CD4-positive, alpha-beta T cell treated with Interferon gamma for 1 hour (primary cell): ENCODE measurements around the gene TBC1D9B.

Experiments used
- DNase-seq: peaks from one replicate; pipeline ENCODE4 v3.0.0-alpha.2; 2020

The TBC1D9B gene

DNA sequence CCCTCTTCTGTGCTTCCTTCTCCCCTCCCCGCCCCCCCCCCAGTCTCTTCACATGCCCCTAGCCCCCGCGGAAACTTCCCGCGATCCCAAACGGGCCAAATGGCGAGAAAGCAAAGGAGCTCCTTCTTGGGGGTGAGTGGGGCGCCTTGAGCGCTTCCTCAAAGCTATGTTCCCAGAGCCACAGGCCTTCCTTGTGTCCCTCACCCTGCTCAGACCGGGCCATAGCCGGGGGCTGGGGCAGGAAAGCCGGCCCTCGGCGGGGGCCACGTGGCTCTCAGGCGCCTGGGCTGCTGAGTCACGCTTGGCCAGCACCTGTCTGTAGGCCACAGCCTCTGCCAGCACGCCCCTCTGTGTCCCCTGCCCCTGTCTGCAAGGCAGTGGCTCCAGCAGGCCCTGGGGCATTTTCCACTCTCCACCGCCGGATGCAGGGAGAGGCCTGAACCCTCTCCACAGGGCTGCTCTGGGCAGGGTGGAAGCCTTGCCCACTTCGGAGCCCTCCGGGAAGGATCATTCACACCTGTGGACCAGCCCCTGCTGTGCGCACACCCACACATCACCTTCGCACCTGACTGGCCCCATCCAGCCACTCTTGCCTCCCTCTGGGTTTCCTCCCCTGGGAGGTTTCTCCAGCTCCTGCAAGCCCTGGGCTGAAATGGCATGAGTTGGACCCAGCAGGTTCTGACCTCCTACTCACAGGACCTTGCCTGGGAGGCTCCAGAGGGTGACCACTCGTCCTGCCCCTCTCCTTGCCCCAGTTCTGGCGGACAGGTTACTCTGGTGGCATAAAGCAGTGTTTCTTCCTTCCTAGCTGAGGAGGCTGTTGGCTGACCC lies 88.2 kb downstream of the TBC1D9B start:
- peak; percentile 53 for DNase-seq

DNA sequence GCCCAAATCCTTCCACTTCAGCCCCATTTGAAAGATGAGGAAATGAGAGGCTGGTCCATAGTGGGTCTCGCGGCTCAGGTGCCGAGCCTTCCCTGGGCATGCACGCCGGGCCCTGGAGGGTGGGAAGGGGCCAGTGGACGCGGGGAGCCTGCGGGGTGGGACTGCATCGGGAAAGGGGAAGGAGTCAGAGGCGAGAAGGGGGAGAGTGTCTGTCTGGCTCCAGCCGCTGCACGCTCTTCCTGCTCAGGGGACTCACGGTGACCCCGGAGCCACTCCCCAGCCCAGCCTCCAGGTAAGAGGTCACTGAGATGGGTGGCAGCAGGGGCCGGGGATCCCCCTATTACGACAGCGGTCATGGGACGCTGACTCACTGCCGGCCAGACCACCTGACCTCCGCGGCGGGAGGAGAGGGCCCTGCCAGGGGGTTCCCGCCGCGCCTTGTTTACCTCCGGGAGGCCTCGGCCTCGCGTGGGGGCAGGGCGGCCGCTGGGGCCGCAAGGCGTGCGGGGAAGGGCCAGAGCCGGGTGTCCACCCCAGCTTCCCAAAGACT lies 88.9 kb downstream of the TBC1D9B start:
- peak; percentile 95 for DNase-seq

DNA sequence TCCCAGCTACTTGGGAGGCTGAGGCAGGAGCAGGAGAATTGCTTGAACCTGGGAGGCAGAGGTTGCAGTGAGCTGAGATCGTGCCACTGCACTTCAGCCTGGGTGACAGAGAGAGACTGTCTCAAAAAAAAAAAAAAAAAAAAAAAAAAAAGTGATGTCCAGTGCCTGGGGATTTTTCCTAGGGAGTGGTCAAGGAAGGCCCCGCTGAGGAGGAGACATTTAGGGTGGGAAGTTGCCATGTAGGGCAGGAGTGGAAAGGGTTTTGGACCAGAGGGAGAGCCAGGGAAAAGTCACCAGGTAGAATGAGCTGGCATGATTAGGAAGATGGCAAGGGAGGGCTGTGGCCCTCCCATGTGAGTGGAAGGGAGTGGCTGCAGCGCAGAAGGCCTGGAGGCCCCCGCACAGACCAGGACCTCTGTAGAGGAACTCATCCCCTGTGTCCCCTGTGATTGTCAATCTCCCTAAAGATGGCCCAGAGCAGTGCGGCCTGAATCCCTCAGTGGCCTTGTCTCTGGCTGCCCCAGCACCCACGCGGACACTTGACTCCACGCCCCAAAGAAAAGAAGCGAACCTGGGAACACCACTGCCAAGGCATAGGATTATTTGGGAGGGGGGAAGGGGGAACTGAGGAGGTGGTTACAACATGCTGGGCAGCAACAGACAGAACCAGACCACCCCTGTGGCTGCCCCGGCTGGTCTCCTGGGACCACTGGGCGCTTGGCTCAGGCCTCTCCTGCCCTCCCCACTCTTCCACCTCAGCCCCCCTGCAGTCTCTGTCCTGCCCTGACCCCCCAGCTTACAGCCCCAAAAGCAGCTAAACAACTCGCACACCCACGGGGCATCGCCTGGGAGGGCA lies 89.6 kb downstream of the TBC1D9B start:
- no peak for DNase-seq

DNA sequence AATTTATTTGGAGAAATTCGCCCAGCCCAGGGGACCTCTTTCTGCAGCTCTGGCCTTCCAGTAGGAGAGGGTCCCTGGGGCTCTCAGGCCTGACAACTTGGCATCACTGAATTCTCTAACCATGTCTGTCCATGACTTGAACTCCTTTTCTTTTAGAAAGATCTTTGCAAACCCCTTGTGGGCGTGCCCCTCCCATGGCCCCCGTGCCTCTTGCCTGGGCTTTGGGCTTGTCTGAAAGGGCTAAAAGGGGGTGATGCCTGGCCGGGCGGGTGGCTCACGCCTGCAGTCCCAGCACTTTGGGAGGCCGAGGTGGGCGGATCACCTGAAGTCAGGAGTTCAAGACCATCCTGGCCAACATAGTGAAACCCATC lies 90.2 kb downstream of the TBC1D9B start:
- DNase-seq: no peak

DNA sequence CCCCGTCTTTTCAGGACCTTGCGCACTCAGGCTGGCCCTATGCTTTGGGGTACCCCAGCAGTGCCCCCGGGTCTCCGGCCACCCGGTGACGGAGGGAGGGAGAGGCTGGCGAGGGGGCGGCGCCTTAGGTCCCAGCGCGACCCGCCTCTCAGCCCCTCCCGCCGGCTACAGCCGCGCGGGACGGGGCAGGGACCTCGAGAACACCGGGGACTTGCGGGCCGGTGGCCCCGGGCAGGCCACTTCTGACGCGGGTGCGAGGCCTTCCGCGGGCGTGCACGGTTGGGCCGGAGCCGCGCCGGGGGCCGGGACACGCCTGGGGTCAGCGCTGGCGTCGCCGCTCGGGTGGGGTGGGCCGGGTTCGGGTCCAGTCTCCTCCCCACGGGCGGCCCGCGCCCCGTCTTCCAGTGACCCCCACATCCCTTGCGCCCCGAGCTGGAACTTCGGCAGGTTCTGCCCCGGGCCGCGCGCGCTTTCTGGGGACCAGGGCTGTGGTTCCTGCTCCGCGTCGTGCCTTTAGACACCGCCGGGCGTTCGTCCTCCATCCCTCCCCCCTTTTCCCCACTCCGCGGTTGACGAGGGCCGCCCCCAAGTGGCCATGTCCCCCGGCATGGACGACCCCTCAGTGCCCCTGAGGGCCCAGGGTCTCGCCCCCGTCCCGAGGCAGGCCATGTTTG lies 90.8 kb downstream of the TBC1D9B start:
- DNase-seq: no peak

GRCh38 chr5:179816401-179816795 lies 91.3 kb downstream of the TBC1D9B start:
- DNase-seq: no peak

DNA sequence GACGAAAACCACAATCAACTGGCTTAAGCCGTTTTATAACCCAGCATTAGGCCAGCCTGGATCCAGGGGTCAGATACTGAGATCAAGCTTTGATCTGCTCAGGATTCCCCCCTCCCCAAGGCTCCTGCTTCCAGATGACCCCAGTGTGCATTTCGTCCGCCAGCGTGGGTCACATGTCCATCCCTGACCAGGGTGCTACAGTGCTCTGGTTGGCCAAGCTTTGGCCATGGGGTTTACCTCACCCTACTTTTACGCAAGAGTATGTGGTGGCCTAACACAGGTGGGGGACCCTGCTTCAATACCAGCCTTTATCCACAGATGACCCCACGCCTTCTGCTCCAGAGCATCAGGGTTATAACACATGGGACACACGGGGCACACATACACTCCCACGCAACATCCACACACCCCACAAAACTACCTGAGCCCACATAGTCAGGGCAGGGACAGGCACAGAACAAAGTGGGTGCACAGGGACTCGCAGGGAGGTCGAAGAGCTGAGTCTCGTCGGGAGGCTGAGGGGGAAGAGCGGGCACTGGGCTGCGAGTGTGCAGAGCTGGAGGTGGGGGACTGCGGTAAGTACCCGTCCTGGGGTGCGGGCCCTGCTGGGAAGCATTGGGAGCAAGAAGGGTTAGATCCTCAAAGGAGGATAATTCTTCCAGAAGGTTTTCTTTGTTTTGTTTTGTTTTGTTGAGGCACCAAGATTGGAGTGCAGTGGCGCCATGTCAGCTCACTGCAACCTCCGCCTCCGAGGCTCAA lies 92.0 kb downstream of the TBC1D9B start:
- no peak for DNase-seq

DNA sequence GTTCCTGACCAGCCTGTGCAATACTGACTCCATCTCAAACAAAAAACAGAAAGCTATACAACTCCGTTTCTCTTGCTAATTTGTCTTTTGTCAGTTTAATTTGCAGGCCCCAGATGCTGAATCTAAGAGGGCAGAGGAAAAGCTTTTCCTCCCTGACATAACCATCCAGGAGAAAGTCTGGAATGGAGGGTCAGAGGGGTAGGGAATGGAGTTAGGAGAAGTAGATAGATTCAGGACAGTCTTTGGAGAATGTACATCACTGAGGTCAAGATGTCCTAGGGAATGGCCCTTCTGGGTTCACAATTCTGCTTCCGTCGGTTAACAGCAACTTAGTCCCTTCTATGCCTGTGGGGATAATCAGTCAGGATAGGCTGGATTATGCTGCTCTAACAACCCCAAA lies 93.6 kb downstream of the TBC1D9B start:
- no peak for DNase-seq

- DNase-seq: no peak
These were observed 94.6 kb downstream of the TBC1D9B start for GRCh38 chr5:179812997-179813607.

- DNase-seq: no peak
These were observed 95.4 kb downstream of the TBC1D9B start for GRCh38 chr5:179812135-179812825.
